ENCODE data around the gene PTGFRN. TPM values are rescaled to one million over a fixed set of nuclear protein-coding genes. Genes with fewer than 3 reads are reported as not detected.

The PTGFRN gene
- total and polyA plus RNA-seq, 9 of the 15 experiments (the other 6 are each of a cell fraction or from before 2014, with no cell fraction given): 17.3 to 33.1 (median 25.7) TPM

DNA sequence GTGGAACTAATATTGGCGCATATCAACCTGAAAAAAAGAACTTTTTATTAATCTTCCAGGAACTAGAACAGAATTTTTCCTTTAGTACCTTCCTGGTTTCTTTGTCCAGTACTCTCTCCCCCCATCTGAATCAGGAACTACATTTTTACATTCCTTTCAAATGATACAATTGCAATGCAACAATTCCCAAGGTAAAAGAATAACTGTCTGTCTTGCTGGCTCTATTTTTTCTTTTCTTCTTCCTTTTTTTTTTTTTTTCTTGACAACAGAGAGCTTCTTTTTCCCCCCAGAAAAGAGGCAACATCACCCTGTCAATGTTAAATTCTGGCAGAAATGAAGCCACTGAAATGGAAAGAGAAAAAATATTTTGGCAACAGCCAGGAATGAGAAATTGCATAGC lies 87.3 kb downstream of the PTGFRN start:
- POLR2A ChIA-PET: interaction anchor here (1.1 to 1.7 kb wide), 3 partner anchors 10 to 13 kb away, joined by 3 to 9 read pairs (median 6); no protein-coding TSS in a partner anchor
- no peak for DNase-seq (ENCODE audit: extremely low read depth in 1 of 4, low spot score in 3 of 4)
- intact Hi-C loops (cut with micrococcal nuclease) (no loop called here), in situ Hi-C loops (cut with MboI) (no loop called here)
- WGBS (ENCODE audit: insufficient coverage, low coverage, missing lambda C conversion rate): 53% methylated on average over 1 of the region's 1 CpG
- H3K9me3 ChIP-seq (replicated peaks; ENCODE audit: control insufficient read depth, insufficient read depth, low read depth, low read length): no peaks in the 10 kb centered on the region
- H2AFZ ChIP-seq (ENCODE audit: low read depth, low read length): no peak overlapping the region
- no peaks in the 10 kb centered on the region for H3K27me3 ChIP-seq (ENCODE audit: control insufficient read depth in 2 of 2, insufficient read depth in 2 of 2, low read length in 2 of 2)
- no TSS peak for BruUV-seq (replicated peaks)
- TF ChIP-seq, protein P1, sequence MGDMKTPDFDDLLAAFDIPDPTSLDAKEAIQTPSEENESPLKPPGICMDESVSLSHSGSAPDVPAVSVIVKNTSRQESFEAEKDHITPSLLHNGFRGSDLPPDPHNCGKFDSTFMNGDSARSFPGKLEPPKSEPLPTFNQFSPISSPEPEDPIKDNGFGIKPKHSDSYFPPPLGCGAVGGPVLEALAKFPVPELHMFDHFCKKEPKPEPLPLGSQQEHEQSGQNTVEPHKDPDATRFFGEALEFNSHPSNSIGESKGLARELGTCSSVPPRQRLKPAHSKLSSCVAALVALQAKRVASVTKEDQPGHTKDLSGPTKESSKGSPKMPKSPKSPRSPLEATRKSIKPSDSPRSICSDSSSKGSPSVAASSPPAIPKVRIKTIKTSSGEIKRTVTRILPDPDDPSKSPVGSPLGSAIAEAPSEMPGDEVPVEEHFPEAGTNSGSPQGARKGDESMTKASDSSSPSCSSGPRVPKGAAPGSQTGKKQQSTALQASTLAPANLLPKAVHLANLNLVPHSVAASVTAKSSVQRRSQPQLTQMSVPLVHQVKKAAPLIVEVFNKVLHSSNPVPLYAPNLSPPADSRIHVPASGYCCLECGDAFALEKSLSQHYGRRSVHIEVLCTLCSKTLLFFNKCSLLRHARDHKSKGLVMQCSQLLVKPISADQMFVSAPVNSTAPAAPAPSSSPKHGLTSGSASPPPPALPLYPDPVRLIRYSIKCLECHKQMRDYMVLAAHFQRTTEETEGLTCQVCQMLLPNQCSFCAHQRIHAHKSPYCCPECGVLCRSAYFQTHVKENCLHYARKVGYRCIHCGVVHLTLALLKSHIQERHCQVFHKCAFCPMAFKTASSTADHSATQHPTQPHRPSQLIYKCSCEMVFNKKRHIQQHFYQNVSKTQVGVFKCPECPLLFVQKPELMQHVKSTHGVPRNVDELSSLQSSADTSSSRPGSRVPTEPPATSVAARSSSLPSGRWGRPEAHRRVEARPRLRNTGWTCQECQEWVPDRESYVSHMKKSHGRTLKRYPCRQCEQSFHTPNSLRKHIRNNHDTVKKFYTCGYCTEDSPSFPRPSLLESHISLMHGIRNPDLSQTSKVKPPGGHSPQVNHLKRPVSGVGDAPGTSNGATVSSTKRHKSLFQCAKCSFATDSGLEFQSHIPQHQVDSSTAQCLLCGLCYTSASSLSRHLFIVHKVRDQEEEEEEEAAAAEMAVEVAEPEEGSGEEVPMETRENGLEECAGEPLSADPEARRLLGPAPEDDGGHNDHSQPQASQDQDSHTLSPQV (IDR thresholded peaks at IDR 0.05): no peak
- TF ChIP-seq, protein P2, sequence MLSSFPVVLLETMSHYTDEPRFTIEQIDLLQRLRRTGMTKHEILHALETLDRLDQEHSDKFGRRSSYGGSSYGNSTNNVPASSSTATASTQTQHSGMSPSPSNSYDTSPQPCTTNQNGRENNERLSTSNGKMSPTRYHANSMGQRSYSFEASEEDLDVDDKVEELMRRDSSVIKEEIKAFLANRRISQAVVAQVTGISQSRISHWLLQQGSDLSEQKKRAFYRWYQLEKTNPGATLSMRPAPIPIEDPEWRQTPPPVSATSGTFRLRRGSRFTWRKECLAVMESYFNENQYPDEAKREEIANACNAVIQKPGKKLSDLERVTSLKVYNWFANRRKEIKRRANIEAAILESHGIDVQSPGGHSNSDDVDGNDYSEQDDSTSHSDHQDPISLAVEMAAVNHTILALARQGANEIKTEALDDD (IDR thresholded peaks at IDR 0.05): no peak
- TF ChIP-seq KLF13 (tag; IDR thresholded peaks at IDR 0.05; ENCODE audit: borderline replicate concordance, low read depth) (no peak), DNMT1 (IDR thresholded peaks at IDR 0.05) (no peak), TCF7 (IDR thresholded peaks at IDR 0.05; ENCODE audit: borderline replicate concordance) (no peak), RAD51 (IDR thresholded peaks at IDR 0.05; ENCODE audit: borderline replicate concordance, low read depth) (no peak), RCOR1 (IDR thresholded peaks at IDR 0.05; ENCODE audit: borderline replicate concordance in 1 of 2, low read depth in 2 of 2, low read length in 2 of 2) (no peak)
- TF ChIP-seq, protein P3, sequence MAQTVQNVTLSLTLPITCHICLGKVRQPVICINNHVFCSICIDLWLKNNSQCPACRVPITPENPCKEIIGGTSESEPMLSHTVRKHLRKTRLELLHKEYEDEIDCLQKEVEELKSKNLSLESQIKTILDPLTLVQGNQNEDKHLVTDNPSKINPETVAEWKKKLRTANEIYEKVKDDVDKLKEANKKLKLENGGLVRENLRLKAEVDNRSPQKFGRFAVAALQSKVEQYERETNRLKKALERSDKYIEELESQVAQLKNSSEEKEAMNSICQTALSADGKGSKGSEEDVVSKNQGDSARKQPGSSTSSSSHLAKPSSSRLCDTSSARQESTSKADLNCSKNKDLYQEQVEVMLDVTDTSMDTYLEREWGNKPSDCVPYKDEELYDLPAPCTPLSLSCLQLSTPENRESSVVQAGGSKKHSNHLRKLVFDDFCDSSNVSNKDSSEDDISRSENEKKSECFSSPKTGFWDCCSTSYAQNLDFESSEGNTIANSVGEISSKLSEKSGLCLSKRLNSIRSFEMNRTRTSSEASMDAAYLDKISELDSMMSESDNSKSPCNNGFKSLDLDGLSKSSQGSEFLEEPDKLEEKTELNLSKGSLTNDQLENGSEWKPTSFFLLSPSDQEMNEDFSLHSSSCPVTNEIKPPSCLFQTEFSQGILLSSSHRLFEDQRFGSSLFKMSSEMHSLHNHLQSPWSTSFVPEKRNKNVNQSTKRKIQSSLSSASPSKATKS (CRISPR knock-in tag; IDR thresholded peaks at IDR 0.05): no peak
- TF ChIP-seq, protein P4, sequence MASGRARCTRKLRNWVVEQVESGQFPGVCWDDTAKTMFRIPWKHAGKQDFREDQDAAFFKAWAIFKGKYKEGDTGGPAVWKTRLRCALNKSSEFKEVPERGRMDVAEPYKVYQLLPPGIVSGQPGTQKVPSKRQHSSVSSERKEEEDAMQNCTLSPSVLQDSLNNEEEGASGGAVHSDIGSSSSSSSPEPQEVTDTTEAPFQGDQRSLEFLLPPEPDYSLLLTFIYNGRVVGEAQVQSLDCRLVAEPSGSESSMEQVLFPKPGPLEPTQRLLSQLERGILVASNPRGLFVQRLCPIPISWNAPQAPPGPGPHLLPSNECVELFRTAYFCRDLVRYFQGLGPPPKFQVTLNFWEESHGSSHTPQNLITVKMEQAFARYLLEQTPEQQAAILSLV (tag; IDR thresholded peaks at IDR 0.05): no peak
- TF ChIP-seq, protein P5, sequence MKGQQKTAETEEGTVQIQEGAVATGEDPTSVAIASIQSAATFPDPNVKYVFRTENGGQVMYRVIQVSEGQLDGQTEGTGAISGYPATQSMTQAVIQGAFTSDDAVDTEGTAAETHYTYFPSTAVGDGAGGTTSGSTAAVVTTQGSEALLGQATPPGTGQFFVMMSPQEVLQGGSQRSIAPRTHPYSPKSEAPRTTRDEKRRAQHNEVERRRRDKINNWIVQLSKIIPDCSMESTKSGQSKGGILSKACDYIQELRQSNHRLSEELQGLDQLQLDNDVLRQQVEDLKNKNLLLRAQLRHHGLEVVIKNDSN (CRISPR knock-in tag; IDR thresholded peaks at IDR 0.05): no peak
- no peaks in the 10 kb centered on the region for H3K9me1 ChIP-seq (ENCODE audit: control insufficient read depth, insufficient read depth, low read length)
- H3K79me2 ChIP-seq (ENCODE audit: control insufficient read depth, insufficient read depth, low read length): no peaks in the 10 kb centered on the region
- H3K4me1 ChIP-seq (replicated peaks in 1 of 2; ENCODE audit: control insufficient read depth in 2 of 2, insufficient read depth in 2 of 2, low read length in 2 of 2): no peaks in the 10 kb centered on the region
- CTCF ChIA-PET (ENCODE audit: low intra/inter-chr PET ratio): no interaction called here
- FAIRE-seq: no peak
- H4K20me1 ChIP-seq (replicated peaks; ENCODE audit: control insufficient read depth, insufficient read depth, low read length): no peaks in the 10 kb centered on the region
- no peak overlapping the region for H3K9ac ChIP-seq (ENCODE audit: insufficient read depth in 1 of 2, low read depth in 2 of 2, low read length in 2 of 2)
- H3K4me2 ChIP-seq (ENCODE audit: insufficient read depth, low read length): no peak overlapping the region
- H3K27ac ChIP-seq (ENCODE audit: extremely low read depth, low read depth, low read length): no peak overlapping the region
- H3K36me3 ChIP-seq (ENCODE audit: control insufficient read depth, insufficient read depth, low read length): no peaks in the 10 kb centered on the region
- no peak overlapping the region for H3K4me3 ChIP-seq
- ATAC-seq: no peak
